Nephron progenitor cell (in vitro differentiated cells): ENCODE data around the gene FOXG1.

ENCODE experiments used
- DNase-seq: peaks from one replicate; pipeline ENCODE4 v3.0.0; 2021
- H3K27ac Mint-ChIP-seq: 2 replicates; pipeline ENCODE4 v1.8.0; 2021; ENCODE audit warnings: mild to moderate bottlenecking, moderate library complexity, mixed read lengths
- H3K27me3 Mint-ChIP-seq: 2 replicates; pipeline ENCODE4 v1.8.0; 2021; ENCODE audit warnings: mild to moderate bottlenecking, low read depth, mixed read lengths; ENCODE audit not compliant: poor library complexity
- H3K36me3 Mint-ChIP-seq: 2 replicates; pipeline ENCODE4 v1.8.0; 2021; ENCODE audit warnings: low read depth, mixed read lengths
- H3K4me1 Mint-ChIP-seq: 2 replicates; pipeline ENCODE4 v1.8.0; 2021; ENCODE audit warnings: mixed read lengths
- H3K4me3 Mint-ChIP-seq: 2 replicates; pipeline ENCODE4 v1.8.0; 2021; ENCODE audit warnings: mild to moderate bottlenecking, moderate library complexity, mixed read lengths
- H3K9me3 Mint-ChIP-seq: 2 replicates; pipeline ENCODE4 v1.8.0; 2021; ENCODE audit warnings: mild to moderate bottlenecking, moderate library complexity, mixed read lengths
- TF ChIP-seq, protein P1 (sequence below): fragments of 200-600 bp; sonication (generic); IDR thresholded peaks from 2 replicates; pipeline ENCODE4 v1.5.0; 2021; ENCODE audit warnings: antibody characterized with exemption

The FOXG1 gene

DNA sequence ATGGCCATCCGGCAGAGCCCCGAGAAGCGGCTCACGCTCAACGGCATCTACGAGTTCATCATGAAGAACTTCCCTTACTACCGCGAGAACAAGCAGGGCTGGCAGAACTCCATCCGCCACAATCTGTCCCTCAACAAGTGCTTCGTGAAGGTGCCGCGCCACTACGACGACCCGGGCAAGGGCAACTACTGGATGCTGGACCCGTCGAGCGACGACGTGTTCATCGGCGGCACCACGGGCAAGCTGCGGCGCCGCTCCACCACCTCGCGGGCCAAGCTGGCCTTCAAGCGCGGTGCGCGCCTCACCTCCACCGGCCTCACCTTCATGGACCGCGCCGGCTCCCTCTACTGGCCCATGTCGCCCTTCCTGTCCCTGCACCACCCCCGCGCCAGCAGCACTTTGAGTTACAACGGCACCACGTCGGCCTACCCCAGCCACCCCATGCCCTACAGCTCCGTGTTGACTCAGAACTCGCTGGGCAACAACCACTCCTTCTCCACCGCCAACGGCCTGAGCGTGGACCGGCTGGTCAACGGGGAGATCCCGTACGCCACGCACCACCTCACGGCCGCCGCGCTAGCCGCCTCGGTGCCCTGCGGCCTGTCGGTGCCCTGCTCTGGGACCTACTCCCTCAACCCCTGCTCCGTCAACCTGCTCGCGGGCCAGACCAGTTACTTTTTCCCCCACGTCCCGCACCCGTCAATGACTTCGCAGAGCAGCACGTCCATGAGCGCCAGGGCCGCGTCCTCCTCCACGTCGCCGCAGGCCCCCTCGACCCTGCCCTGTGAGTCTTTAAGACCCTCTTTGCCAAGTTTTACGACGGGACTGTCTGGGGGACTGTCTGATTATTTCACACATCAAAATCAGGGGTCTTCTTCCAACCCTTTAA lies 1.5 kb downstream of the FOXG1 start:
- H3K27ac Mint-ChIP-seq, result no peak overlapping the region
- H3K4me3 Mint-ChIP-seq, result peak overlapping the region; percentile 42
- TF ChIP-seq, protein P1, sequence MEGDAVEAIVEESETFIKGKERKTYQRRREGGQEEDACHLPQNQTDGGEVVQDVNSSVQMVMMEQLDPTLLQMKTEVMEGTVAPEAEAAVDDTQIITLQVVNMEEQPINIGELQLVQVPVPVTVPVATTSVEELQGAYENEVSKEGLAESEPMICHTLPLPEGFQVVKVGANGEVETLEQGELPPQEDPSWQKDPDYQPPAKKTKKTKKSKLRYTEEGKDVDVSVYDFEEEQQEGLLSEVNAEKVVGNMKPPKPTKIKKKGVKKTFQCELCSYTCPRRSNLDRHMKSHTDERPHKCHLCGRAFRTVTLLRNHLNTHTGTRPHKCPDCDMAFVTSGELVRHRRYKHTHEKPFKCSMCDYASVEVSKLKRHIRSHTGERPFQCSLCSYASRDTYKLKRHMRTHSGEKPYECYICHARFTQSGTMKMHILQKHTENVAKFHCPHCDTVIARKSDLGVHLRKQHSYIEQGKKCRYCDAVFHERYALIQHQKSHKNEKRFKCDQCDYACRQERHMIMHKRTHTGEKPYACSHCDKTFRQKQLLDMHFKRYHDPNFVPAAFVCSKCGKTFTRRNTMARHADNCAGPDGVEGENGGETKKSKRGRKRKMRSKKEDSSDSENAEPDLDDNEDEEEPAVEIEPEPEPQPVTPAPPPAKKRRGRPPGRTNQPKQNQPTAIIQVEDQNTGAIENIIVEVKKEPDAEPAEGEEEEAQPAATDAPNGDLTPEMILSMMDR, result no peak
- H3K36me3 Mint-ChIP-seq, result no peaks in the 10 kb centered on the region
- DNase-seq, result peak; percentile 53
- peaks cover 18% of the 10 kb centered on the region for H3K4me1 Mint-ChIP-seq
- H3K27me3 Mint-ChIP-seq, result peaks cover 100% of the 10 kb centered on the region
- peaks cover 16% of the 10 kb centered on the region for H3K9me3 Mint-ChIP-seq

DNA sequence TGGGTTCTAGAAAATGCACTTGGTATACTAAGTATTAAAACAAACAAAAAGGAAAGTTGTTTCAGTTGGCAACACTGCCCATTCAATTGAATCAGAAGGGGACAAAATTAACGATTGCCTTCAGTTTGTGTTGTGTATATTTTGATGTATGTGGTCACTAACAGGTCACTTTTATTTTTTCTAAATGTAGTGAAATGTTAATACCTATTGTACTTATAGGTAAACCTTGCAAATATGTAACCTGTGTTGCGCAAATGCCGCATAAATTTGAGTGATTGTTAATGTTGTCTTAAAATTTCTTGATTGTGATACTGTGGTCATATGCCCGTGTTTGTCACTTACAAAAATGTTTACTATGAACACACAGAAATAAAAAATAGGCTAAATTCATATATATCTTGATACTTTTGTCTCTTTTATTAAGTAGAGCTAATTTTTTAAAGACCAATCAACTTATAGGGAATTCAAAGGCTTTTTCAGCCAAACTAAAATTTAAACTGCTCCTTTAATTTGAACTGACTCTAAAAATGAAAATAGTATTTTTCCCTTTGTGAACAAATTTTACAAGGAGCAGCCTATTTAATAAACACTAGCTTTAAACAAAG lies 2.8 kb downstream of the FOXG1 start:
- H3K4me1 Mint-ChIP-seq, result peaks cover 19% of the 10 kb centered on the region
- no peak overlapping the region for H3K4me3 Mint-ChIP-seq
- H3K27ac Mint-ChIP-seq, result no peak overlapping the region
- H3K36me3 Mint-ChIP-seq, result no peaks in the 10 kb centered on the region
- peaks cover 100% of the 10 kb centered on the region for H3K27me3 Mint-ChIP-seq
- peaks cover 16% of the 10 kb centered on the region for H3K9me3 Mint-ChIP-seq
- DNase-seq, result no peak
- TF ChIP-seq, protein P1, result no peak

DNA sequence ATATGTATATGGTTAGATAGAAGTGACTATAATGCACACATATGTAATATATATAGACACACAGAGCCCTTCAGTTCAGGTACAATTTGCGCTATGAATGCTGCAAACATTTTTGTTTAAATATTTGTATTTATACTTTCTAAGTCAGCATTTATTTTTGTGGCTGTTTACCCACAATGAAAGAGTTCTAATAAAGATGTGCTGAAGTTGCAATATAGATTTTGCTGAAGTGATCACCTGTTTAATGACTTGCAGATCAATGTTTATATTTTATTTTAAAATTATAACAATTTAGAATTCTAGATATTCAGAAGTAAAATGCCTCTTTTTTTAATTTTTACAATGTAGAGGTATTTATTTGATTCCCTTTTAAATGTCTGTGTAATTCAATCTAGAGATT lies 3.5 kb downstream of the FOXG1 start:
- peaks cover 100% of the 10 kb centered on the region for H3K27me3 Mint-ChIP-seq

DNA sequence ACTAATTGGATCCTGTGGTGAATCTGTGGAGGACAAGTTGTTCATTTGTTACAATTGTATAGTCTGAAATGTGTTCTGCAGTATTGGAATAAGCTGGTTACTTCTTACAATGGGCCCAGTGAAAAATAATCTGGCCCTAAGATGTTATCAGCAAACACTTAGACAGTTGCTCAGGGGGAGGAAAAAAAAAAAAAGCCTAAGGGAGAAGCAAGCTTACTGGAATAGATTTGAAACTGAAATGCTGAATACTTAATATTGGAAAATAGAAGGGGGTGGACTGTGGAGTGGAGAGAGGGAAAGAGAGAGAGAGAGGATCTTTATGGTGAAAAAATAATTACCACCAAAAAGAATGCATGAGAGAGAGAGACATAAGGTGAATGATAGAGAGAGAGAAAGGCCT lies 4.0 kb downstream of the FOXG1 start:
- peaks cover 11% of the 10 kb centered on the region for H3K4me1 Mint-ChIP-seq
- H3K36me3 Mint-ChIP-seq, result no peaks in the 10 kb centered on the region
- H3K27me3 Mint-ChIP-seq, result peaks cover 100% of the 10 kb centered on the region
- H3K9me3 Mint-ChIP-seq, result peaks cover 16% of the 10 kb centered on the region
- no peak overlapping the region for H3K4me3 Mint-ChIP-seq
- DNase-seq, result no peak
- H3K27ac Mint-ChIP-seq, result no peak overlapping the region
- TF ChIP-seq, protein P1, result no peak

More for the DNA sequence above, 3.5 kb downstream of the FOXG1 start:
- Mint-ChIP-seq H3K36me3 (no peaks in the 10 kb centered on the region), H3K9me3 (peaks cover 16% of the 10 kb centered on the region), H3K4me1 (peaks cover 17% of the 10 kb centered on the region), H3K4me3 (no peak overlapping the region), H3K27ac (no peak overlapping the region)
- no peak for DNase-seq
- TF ChIP-seq, protein P1, result no peak

DNA sequence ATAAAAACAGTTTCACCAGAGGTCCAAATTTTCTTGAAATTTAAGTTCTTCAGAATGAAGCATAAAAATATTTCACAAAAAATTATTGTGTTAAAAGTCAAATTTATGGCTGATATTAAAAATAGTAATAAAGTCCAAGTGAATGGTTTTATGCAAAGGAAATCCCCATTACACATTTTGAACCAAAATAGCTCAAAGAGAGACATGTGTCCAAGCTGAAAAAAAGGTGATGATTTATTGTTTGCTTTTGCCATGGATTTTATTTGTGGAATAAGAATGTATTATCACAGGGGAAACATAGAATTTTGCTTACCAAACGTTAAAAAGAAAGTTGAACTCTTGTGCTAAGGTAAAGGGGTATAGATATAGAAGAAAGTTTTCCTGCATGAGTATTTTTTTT lies 4.6 kb downstream of the FOXG1 start:
- TF ChIP-seq, protein P1, result no peak
- Mint-ChIP-seq H3K36me3 (no peaks in the 10 kb centered on the region), H3K27me3 (peaks cover 100% of the 10 kb centered on the region), H3K27ac (no peak overlapping the region), H3K9me3 (peaks cover 14% of the 10 kb centered on the region), H3K4me3 (no peak overlapping the region), H3K4me1 (peaks cover 8% of the 10 kb centered on the region)
- DNase-seq, result no peak
